Endothelial cell of umbilical vein (primary cell): ENCODE measurements around the gene DCUN1D2. TPM values are rescaled to one million over a fixed set of nuclear protein-coding genes. Genes with fewer than 3 reads are reported as not detected.

ENCODE experiments used
- BruUV-seq: library from RNA; stranded (reverse); fragments of 400-500 nt; replicated peaks from 2 replicates; lab custom pipeline; 2021; lab: Mats Ljungman, UMichigan
- CTCF ChIA-PET: fragments of 300-600, 350-600 bp; sonication (Branson Sonifier 250); formaldehyde crosslinking; loops from one replicate; lab custom pipeline; 2021; ENCODE audit warnings: antibody characterized with exemption, inconsistent platforms; lab: Charles Lee
- POLR2A ChIA-PET: fragments of 300-600, 350-600 bp; sonication (Branson Sonifier 250); formaldehyde crosslinking; loops from one replicate; lab custom pipeline; 2021; ENCODE audit warnings: antibody characterized with exemption, inconsistent platforms; lab: Charles Lee
- DNase-seq: peaks from one replicate; pipeline ENCODE4 v3.0.0-alpha.2; 2011; ENCODE audit warnings: low read depth, low spot score
- FAIRE-seq: peaks from 2 replicates; lab custom pipeline; 2011; peaks lifted over from hg19 to GRCh38; lab: Jason Lieb, UNC
- H2AFZ ChIP-seq: 2 replicates; pipeline ENCODE4 v1.6.0; 2012; ENCODE audit warnings: low read depth, low read length, control low read depth, inconsistent platforms
- H3K27ac ChIP-seq: 2 replicates; pipeline ENCODE4 v1.5.1; 2011; ENCODE audit warnings: low read depth, mild to moderate bottlenecking, control low read depth, low read length, moderate library complexity; ENCODE audit not compliant: insufficient read depth
- H3K27me3 ChIP-seq, 2 experiments: 2 replicates each; pipeline versions ENCODE4 v1.6.0 to v1.6.1; 2011; ENCODE audit warnings: low read length in 2 of 2, mixed read lengths in 1 of 2; ENCODE audit not compliant: control insufficient read depth in 2 of 2, insufficient read depth in 2 of 2
- H3K36me3 ChIP-seq, 2 experiments: 2 replicates in 1 of 2; 3 replicates in 1 of 2; pipeline ENCODE4 v1.5.1; 2011; ENCODE audit warnings: low read length in 2 of 2, mild to moderate bottlenecking in 1 of 2, moderate library complexity in 1 of 2; ENCODE audit not compliant: control insufficient read depth in 2 of 2, insufficient read depth in 2 of 2; ENCODE audit errors: extremely low read depth in 1 of 2
- H3K4me1 ChIP-seq: 3 replicates; pipeline ENCODE4 v1.5.1; 2011; ENCODE audit warnings: mild to moderate bottlenecking, low read length; ENCODE audit not compliant: control insufficient read depth, insufficient read depth; ENCODE audit errors: extremely low read depth
- H3K4me2 ChIP-seq: 2 replicates; pipeline ENCODE4 v1.6.1; 2011; ENCODE audit warnings: low read length, control low read depth, mixed read lengths; ENCODE audit not compliant: insufficient read depth
- H3K4me3 ChIP-seq, 3 experiments: fragments of 200-600 bp in 1 of 3; sonication (generic), shearing (Covaris generic) in 1 of 3; replicated peaks in 1 of 3; 2 replicates each; pipeline ENCODE4 v1.5.1; 2011 to 2016; ENCODE audit warnings: control low read depth in 3 of 3, low read length in 3 of 3, mild to moderate bottlenecking in 2 of 3, inconsistent platforms in 1 of 3, low read depth in 1 of 3, moderate library complexity in 1 of 3; ENCODE audit not compliant: insufficient read depth in 1 of 3
- H3K79me2 ChIP-seq: 2 replicates; pipeline ENCODE4 v1.6.0; 2012; ENCODE audit warnings: low read length, inconsistent platforms; ENCODE audit not compliant: control insufficient read depth, insufficient read depth
- H3K9ac ChIP-seq: replicated peaks from 2 replicates; pipeline ENCODE3; 2011; ENCODE audit warnings: low read length, control low read depth; ENCODE audit not compliant: insufficient read depth; ENCODE audit errors: extremely low read depth
- H3K9me1 ChIP-seq: replicated peaks from 3 replicates; pipeline ENCODE4 v1.6.0; 2011; ENCODE audit warnings: mild to moderate bottlenecking, low read length; ENCODE audit not compliant: control insufficient read depth, insufficient read depth; ENCODE audit errors: extremely low read depth
- H3K9me3 ChIP-seq: replicated peaks from 2 replicates; pipeline ENCODE4 v1.5.1; 2012; ENCODE audit warnings: low read length, inconsistent platforms; ENCODE audit not compliant: control insufficient read depth, insufficient read depth
- H4K20me1 ChIP-seq: replicated peaks from 2 replicates; pipeline ENCODE3; 2011; ENCODE audit warnings: mild to moderate bottlenecking, low read length; ENCODE audit not compliant: control insufficient read depth, insufficient read depth; ENCODE audit errors: extremely low read depth
- CTCF ChIP-seq, 2 donors: IDR thresholded peaks; 1 replicate in 1 of 2; 2 replicates in 1 of 2; pipeline ENCODE4 v1.5.1; 2011; ENCODE audit warnings: low read length in 2 of 2, mild to moderate bottlenecking in 2 of 2, moderate library complexity in 2 of 2, control low read depth in 1 of 2, inconsistent platforms in 1 of 2, low read depth in 1 of 2; ENCODE audit not compliant: insufficient read depth in 1 of 2; ENCODE audit errors: extremely low read depth in 1 of 2
- EZH2 ChIP-seq: IDR thresholded peaks from 2 replicates; pipeline ENCODE4 v1.6.1; 2012; ENCODE audit warnings: borderline replicate concordance, low read depth, mild to moderate bottlenecking, moderate library complexity, low read length, inconsistent platforms; ENCODE audit not compliant: severe bottlenecking
- FOS ChIP-seq: IDR thresholded peaks from 2 replicates; pipeline ENCODE4 v1.6.1; 2011; ENCODE audit warnings: mild to moderate bottlenecking, low read length, moderate library complexity, borderline replicate concordance; ENCODE audit not compliant: insufficient read depth
- GATA2 ChIP-seq: IDR thresholded peaks from 2 replicates; pipeline ENCODE4 v1.7.0; 2011; ENCODE audit warnings: low read depth, mild to moderate bottlenecking, moderate library complexity, mixed read lengths, low read length; ENCODE audit not compliant: insufficient read length, insufficient read depth
- JUN ChIP-seq: IDR thresholded peaks from 2 replicates; pipeline ENCODE4 v1.6.1; 2011; ENCODE audit warnings: borderline replicate concordance, low read depth; ENCODE audit not compliant: insufficient read length, insufficient read depth
- MAX ChIP-seq: IDR thresholded peaks from 2 replicates; pipeline ENCODE4 v1.6.1; 2011; ENCODE audit not compliant: insufficient read depth, insufficient read length
- MYC ChIP-seq: IDR thresholded peaks from one replicate; pipeline ENCODE4 v1.6.1; 2011; ENCODE audit warnings: mild to moderate bottlenecking, low read depth, low read length
- POLR2A ChIP-seq: IDR thresholded peaks from 2 replicates; pipeline ENCODE4 v1.6.1; 2012; ENCODE audit warnings: low read depth, mild to moderate bottlenecking, control low read depth, low read length
- POLR2AphosphoS5 ChIP-seq: IDR thresholded peaks from 2 replicates; pipeline ENCODE4 v1.6.1; 2012; ENCODE audit warnings: low read depth, mild to moderate bottlenecking, control low read depth, low read length, moderate library complexity; ENCODE audit not compliant: insufficient read depth
- dilution Hi-C: fragments of 300-500 bp; cut with MboI; formaldehyde crosslinking; loops from one replicate; pipeline ENCODE4 v1.15.0; 2019; ENCODE audit warnings: low sequenced_read_pairs; ENCODE audit not compliant: extremely low pct_ligation_motif_present
- intact Hi-C: fragments of 100-400 bp; cut with micrococcal nuclease; formaldehyde crosslinking; loops from one replicate; pipeline ENCODE4 v1.10.0; 2022
- polyA plus RNA-seq, 4 experiments: library from polyadenylated mRNA; depleted of rRNA in 3 of 4; stranded (reverse) in 3 of 4; unstranded in 1 of 4; fragments of >200 nt; gene quantifications; 2 replicates each; pipeline versions ENCODE4 v1.2.1 to v1.2.3, GENCODE V29; 2011 to 2012; ENCODE audit warnings: missing spikeins in 1 of 4
- total RNA-seq: library from RNA; stranded (reverse); gene quantifications from 2 replicates; pipeline ENCODE4 v1.2.3, GENCODE V29; 2021

The DCUN1D2 gene
- total and polyA plus RNA-seq, 2 donors (not counting 3 experiments of a cell fraction or from before 2014, with no cell fraction given): 10.5 to 24.9 TPM

GRCh38 chr13:113426591-113426986, 63.9 kb downstream of the DCUN1D2 start:
- no TSS peak for BruUV-seq
- Histone ChIP-seq H3K27ac (no peak overlapping the region), H3K4me2 (no peak overlapping the region), H4K20me1 (no peaks in the 10 kb centered on the region), H3K36me3 (no peaks in the 10 kb centered on the region), H3K79me2 (no peaks in the 10 kb centered on the region), H3K27me3 (no peaks in the 10 kb centered on the region), H3K9me3 (no peaks in the 10 kb centered on the region), H2AFZ (no peak overlapping the region), H3K9ac (no peak overlapping the region), H3K9me1 (no peaks in the 10 kb centered on the region), H3K4me3 (no peak overlapping the region), H3K4me1 (no peaks in the 10 kb centered on the region)
- dilution Hi-C loops (no loop called here), intact Hi-C loops (no loop called here)
- ChIA-PET CTCF (no interaction called here), POLR2A (no interaction called here)
- TF ChIP-seq POLR2AphosphoS5 (no peak), JUN (no peak), MYC (no peak), EZH2 (no peak), CTCF (IDR thresholded peaks at IDR 0.05; ENCODE audit: extremely low read depth in 1 of 2, insufficient read depth in 1 of 2, low read depth in 1 of 2, low read length in 2 of 2) (no peak), GATA2 (no peak), MAX (no peak), POLR2A (no peak), FOS (no peak)
- FAIRE-seq: no peak
- no peak for DNase-seq
